AG04449 (cell line): ENCODE results near the gene GPR26.

Source experiments
- CTCF ChIA-PET: fragments of 350-600 bp; formaldehyde crosslinking; extraction: SDS; loops from one replicate; lab custom pipeline; 2021; ENCODE audit warnings: antibody characterized with exemption; lab: Yijun Ruan, JAX
- POLR2A ChIA-PET: fragments of 400-600, 350-600 bp; formaldehyde crosslinking; extraction: SDS; loops from one replicate; lab custom pipeline; 2020; ENCODE audit warnings: antibody characterized with exemption, inconsistent platforms; lab: Yijun Ruan, JAX
- DNase-seq: peaks from one replicate; pipeline ENCODE4 v3.0.0-alpha.2; 2010; ENCODE audit warnings: low read depth, low spot score
- H3K4me3 ChIP-seq: 2 replicates; pipeline ENCODE4 v1.5.1; 2011; ENCODE audit warnings: low read depth, mild to moderate bottlenecking, control low read depth, low read length
- CTCF ChIP-seq: IDR thresholded peaks from one replicate; pipeline ENCODE4 v1.5.1; 2011; ENCODE audit warnings: mild to moderate bottlenecking, moderate library complexity, low read length, control low read depth, inconsistent platforms; ENCODE audit not compliant: insufficient read depth; ENCODE audit errors: missing control alignments

GPR26 gene

GRCh38 chr10:123682477-123682876 is 16.3 kb downstream of the GPR26 start:
- no peak for TF ChIP-seq CTCF
- ChIA-PET POLR2A (no interaction called here), CTCF (no interaction called here)
- H3K4me3 ChIP-seq: no peak overlapping the region
- no peak for DNase-seq

GRCh38 chr10:123683459-123683858 is 17.3 kb downstream of the GPR26 start:
- CTCF ChIA-PET: interaction anchor here (0.9 kb wide), 1 partner anchor 101 kb away, joined by 4 read pairs; no protein-coding TSS in a partner anchor
- POLR2A ChIA-PET: no interaction called here
- no peak for DNase-seq
- no peak for TF ChIP-seq CTCF
- H3K4me3 ChIP-seq: no peak overlapping the region

- ChIA-PET CTCF (interaction anchor here (0.9 kb wide), 1 partner anchor 101 kb away, joined by 4 read pairs; no protein-coding TSS in a partner anchor), POLR2A (no interaction called here)
- DNase-seq: no peak
- no peak overlapping the region for H3K4me3 ChIP-seq
- no peak for TF ChIP-seq CTCF
Observed at GRCh38 chr10:123683865-123684264, 17.7 kb downstream of the GPR26 start.

GRCh38 chr10:123685260-123685659 is 19.1 kb downstream of the GPR26 start:
- no peak for TF ChIP-seq CTCF
- no peak for DNase-seq
- H3K4me3 ChIP-seq: no peak overlapping the region
- POLR2A ChIA-PET: no interaction called here
- CTCF ChIA-PET: no interaction called here

- POLR2A ChIA-PET: no interaction called here
- TF ChIP-seq CTCF: no peak
- CTCF ChIA-PET: no interaction called here
- H3K4me3 ChIP-seq: no peak overlapping the region
- no peak for DNase-seq
Observed at GRCh38 chr10:123687758-123688157, 21.6 kb downstream of the GPR26 start.

GRCh38 chr10:123689880-123690279 is 23.7 kb downstream of the GPR26 start:
- no peak overlapping the region for H3K4me3 ChIP-seq
- DNase-seq: no peak
- ChIA-PET POLR2A (no interaction called here), CTCF (no interaction called here)
- TF ChIP-seq CTCF: no peak
